ENCODE results near the gene TPCN1. TPM values are rescaled to one million over a fixed set of nuclear protein-coding genes. Genes with fewer than 3 reads are reported as not detected.

TPCN1 gene
- total and polyA plus RNA-seq, 9 donors: 28.0 to 65.6 (median 47.6) TPM

DNA sequence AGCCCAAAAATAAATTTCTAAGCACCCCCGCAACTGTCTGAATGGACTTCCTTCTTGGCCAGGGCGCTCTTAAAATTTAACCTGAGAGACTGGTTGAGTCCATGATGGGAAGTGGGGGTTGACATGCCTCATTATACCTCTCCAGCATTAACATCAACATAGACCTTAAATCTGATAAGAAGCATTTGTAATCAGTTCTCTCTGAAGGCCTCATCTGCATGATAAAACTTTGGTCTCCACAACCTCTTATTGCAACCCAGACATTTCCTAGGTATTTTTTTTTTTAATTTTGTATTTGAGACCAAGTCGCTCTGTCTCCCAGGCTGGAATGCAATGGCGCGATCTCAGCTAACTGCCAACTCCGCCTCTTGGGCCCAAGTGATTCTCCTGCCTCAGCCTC lies 124.1 kb downstream of the TPCN1 start:
- no peaks in the 10 kb centered on the region for H3K27me3 ChIP-seq
- no peak overlapping the region for H3K4me3 ChIP-seq
- H3K36me3 ChIP-seq: no peaks in the 10 kb centered on the region
- DNase-seq: no peak
- 93 to 96% (median 96%) methylated on average over 6 of the region's 6 CpGs for WGBS, 3 donors
- peaks cover 4% of the 10 kb centered on the region for H3K4me1 ChIP-seq (ENCODE audit: insufficient read depth)
- TF ChIP-seq, protein P1, sequence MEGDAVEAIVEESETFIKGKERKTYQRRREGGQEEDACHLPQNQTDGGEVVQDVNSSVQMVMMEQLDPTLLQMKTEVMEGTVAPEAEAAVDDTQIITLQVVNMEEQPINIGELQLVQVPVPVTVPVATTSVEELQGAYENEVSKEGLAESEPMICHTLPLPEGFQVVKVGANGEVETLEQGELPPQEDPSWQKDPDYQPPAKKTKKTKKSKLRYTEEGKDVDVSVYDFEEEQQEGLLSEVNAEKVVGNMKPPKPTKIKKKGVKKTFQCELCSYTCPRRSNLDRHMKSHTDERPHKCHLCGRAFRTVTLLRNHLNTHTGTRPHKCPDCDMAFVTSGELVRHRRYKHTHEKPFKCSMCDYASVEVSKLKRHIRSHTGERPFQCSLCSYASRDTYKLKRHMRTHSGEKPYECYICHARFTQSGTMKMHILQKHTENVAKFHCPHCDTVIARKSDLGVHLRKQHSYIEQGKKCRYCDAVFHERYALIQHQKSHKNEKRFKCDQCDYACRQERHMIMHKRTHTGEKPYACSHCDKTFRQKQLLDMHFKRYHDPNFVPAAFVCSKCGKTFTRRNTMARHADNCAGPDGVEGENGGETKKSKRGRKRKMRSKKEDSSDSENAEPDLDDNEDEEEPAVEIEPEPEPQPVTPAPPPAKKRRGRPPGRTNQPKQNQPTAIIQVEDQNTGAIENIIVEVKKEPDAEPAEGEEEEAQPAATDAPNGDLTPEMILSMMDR (IDR thresholded peaks at IDR 0.05): no peak
- no peak for TF ChIP-seq EP300 (IDR thresholded peaks at IDR 0.05)
- no peak for TF ChIP-seq POLR2A (IDR thresholded peaks at IDR 0.05)
- intact Hi-C loops (cut with DNase I): no loop called here
- no peak overlapping the region for H3K27ac ChIP-seq
- H3K9me3 ChIP-seq: no peaks in the 10 kb centered on the region

DNA sequence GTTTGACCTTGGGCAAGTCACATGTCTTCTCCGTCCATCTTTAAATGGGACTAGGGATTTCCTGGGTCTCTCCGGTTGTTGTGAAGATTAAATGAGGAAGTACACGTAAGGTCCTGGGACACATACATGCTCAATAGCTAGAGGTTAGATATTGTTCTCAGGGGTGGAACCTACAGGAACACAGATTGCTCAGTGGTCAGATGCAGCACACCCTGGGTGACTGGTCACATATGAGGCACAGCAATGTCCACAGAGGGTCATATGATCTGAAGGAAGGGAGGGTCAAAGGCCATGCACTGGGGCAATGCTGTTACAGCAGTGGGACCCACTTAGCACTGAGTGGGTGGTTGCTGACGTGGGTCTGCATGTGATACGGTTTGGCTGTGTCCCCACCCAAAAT lies 125.1 kb downstream of the TPCN1 start:
- no peak for DNase-seq
- Histone ChIP-seq H3K9me3 (no peaks in the 10 kb centered on the region), H3K36me3 (no peaks in the 10 kb centered on the region), H3K27me3 (no peaks in the 10 kb centered on the region), H3K4me3 (no peak overlapping the region), H3K27ac (no peak overlapping the region), H3K4me1 (ENCODE audit: insufficient read depth) (peaks cover 4% of the 10 kb centered on the region)
- TF ChIP-seq EP300 (IDR thresholded peaks at IDR 0.05) (no peak), POLR2A (IDR thresholded peaks at IDR 0.05) (no peak)
- TF ChIP-seq, protein P1 (IDR thresholded peaks at IDR 0.05): no peak
- intact Hi-C loops (cut with DNase I): no loop called here
- 88 to 90% (median 89%) methylated on average over 5 of the region's 5 CpGs for WGBS, 3 donors

DNA sequence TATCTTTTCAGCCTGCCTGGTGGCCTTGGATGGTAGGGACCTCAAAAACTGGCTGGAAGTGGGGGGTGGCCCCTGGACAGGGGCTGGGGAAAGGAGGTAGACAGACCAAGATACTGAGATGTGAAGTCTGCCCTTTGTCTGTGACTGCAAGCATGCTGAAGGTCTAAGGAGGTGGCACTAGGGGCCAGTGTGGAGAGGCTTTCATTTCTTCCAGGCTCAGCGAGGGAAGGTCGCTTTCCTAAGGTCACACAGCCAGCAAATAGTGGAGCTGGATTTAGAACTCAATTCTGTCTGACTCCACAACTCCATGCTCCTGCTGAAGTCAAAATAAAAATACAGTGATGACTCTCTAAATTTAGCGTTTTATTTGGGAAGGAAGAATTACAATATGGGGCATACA lies 125.8 kb downstream of the TPCN1 start:
- H3K27ac ChIP-seq: no peak overlapping the region
- H3K36me3 ChIP-seq: no peaks in the 10 kb centered on the region
- peaks cover 6% of the 10 kb centered on the region for H3K4me1 ChIP-seq (ENCODE audit: insufficient read depth)
- intact Hi-C loops (cut with DNase I): no loop called here
- no peaks in the 10 kb centered on the region for H3K27me3 ChIP-seq
- TF ChIP-seq EP300 (IDR thresholded peaks at IDR 0.05) (no peak), POLR2A (IDR thresholded peaks at IDR 0.05) (no peak)
- no peak for DNase-seq
- H3K9me3 ChIP-seq: no peaks in the 10 kb centered on the region
- H3K4me3 ChIP-seq: no peak overlapping the region
- 80 to 89% (median 86%) methylated on average over 3 of the region's 3 CpGs for WGBS, 3 donors

DNA sequence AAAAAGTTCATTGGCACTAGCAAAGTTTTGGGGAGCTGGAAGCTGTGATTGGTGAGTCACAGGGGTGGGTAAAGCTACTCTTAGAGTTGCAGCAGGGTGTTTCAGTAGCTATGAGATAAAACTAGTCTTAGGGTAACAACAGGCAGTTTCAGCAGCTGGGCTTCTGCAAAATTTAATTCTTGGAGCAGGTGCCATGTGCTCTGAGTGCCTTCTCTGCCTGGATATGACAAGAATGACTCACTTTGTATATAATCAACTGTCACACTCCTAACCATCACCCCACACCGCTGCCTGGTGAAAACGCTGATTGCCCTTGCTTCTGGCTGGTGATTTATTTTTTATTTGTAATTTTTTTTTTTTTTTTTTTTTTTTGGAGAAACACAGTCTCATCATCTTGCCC lies 126.6 kb downstream of the TPCN1 start:
- 78 to 89% (median 83%) methylated on average over 2 of the region's 2 CpGs for WGBS, 3 donors
- Histone ChIP-seq H3K4me1 (ENCODE audit: insufficient read depth) (peaks cover 6% of the 10 kb centered on the region), H3K27ac (no peak overlapping the region), H3K9me3 (no peaks in the 10 kb centered on the region), H3K27me3 (no peaks in the 10 kb centered on the region), H3K4me3 (no peak overlapping the region), H3K36me3 (no peaks in the 10 kb centered on the region)
- intact Hi-C loops (cut with DNase I): no loop called here
- TF ChIP-seq EP300 (IDR thresholded peaks at IDR 0.05): no peak
- no peak for TF ChIP-seq POLR2A (IDR thresholded peaks at IDR 0.05)
- TF ChIP-seq, protein P1 (IDR thresholded peaks at IDR 0.05): no peak
- no peak for DNase-seq

Small RNAs within 50 kb of the gene (microRNA-seq; reads per million reads assigned to microRNA genes)
- 0.16 to 0.38 (median 0.18) reads per million in 3 donors for gene MIR6762

Small RNAs within 50 kb of the gene (small RNA-seq; reads per million reads assigned to genes)
- gene MIR6762 (not detected), gene RF00019 (not detected)

Other genes with a start within 250 kb of the TPCN1 start
- gene OAS2, start 242.9 kb upstream of the TPCN1 start, total RNA-seq: 1 to 10 TPM; 1.4 to 6.2 (median 2.9) TPM
- gene OAS2, start 242.9 kb upstream of the TPCN1 start, polyA plus RNA-seq: 10 to 100 TPM in 1 of 2 donors, 1 to 10 TPM in 1; 5.6 to 57.0 TPM
- gene DTX1, start 164.7 kb upstream of the TPCN1 start, total RNA-seq: 1 to 10 TPM in 4 of 7 donors, under 1 TPM in 3; 0.56 to 5.5 (median 1.5) TPM
- gene DTX1, start 164.7 kb upstream of the TPCN1 start, polyA plus RNA-seq: 1 to 10 TPM; 2.1 to 2.4 TPM
- 1 to 10 TPM in 4 of 7 donors, under 1 TPM in 1, not detected in 2; 0.36 to 5.1 (median 1.3) TPM for gene RASAL1, start 85.7 kb upstream of the TPCN1 start, total RNA-seq
- gene RASAL1, start 85.7 kb upstream of the TPCN1 start, polyA plus RNA-seq: under 1 TPM; 0.05 to 0.42 TPM
- gene CFAP73, start 71.7 kb upstream of the TPCN1 start, total RNA-seq: 10 to 100 TPM in 1 of 7 donors, 1 to 10 TPM in 3, under 1 TPM in 1, not detected in 2; 0.72 to 38.3 (median 1.6) TPM
- gene CFAP73, start 71.7 kb upstream of the TPCN1 start, polyA plus RNA-seq: under 1 TPM in 1 of 2 donors, not detected in 1; 0.15 TPM
- gene DDX54, start 36.0 kb upstream of the TPCN1 start, total RNA-seq: 10 to 100 TPM; 54.0 to 77.5 (median 71.4) TPM
- 10 to 100 TPM; 10.8 to 42.4 TPM for gene DDX54, start 36.0 kb upstream of the TPCN1 start, polyA plus RNA-seq
- 10 to 100 TPM; 13.6 to 19.4 (median 15.4) TPM for gene RITA1, start 35.7 kb upstream of the TPCN1 start, total RNA-seq
- gene RITA1, start 35.7 kb upstream of the TPCN1 start, polyA plus RNA-seq: 10 to 100 TPM in 1 of 2 donors, 1 to 10 TPM in 1; 6.8 to 11.0 TPM
- gene SLC8B1, start 113.6 kb downstream of the TPCN1 start, total RNA-seq: 100 to 1,000 TPM in 3 of 7 donors, 10 to 100 TPM in 4; 36.9 to 117 (median 88.0) TPM
- 10 to 100 TPM; 61.0 to 72.9 TPM for gene SLC8B1, start 113.6 kb downstream of the TPCN1 start, polyA plus RNA-seq
- 100 to 1,000 TPM in 1 of 7 donors, 10 to 100 TPM in 6; 31.5 to 101 (median 81.9) TPM for gene PLBD2, start 137.1 kb downstream of the TPCN1 start, total RNA-seq
- gene PLBD2, start 137.1 kb downstream of the TPCN1 start, polyA plus RNA-seq: 100 to 1,000 TPM in 1 of 2 donors, 10 to 100 TPM in 1; 45.0 to 135 TPM
- gene SDS, start 182.4 kb downstream of the TPCN1 start, total RNA-seq: 10 to 100 TPM in 1 of 7 donors, 1 to 10 TPM in 2, under 1 TPM in 2, not detected in 2; 0.20 to 12.8 (median 1.0) TPM
- gene SDS, start 182.4 kb downstream of the TPCN1 start, polyA plus RNA-seq: 1 to 10 TPM in 1 of 2 donors, under 1 TPM in 1; 0.36 to 1.4 TPM
- 10 to 100 TPM in 1 of 7 donors, 1 to 10 TPM in 6; 1.7 to 19.3 (median 4.5) TPM for gene SDSL, start 200.9 kb downstream of the TPCN1 start, total RNA-seq
- gene SDSL, start 200.9 kb downstream of the TPCN1 start, polyA plus RNA-seq: 1 to 10 TPM in 1 of 2 donors, under 1 TPM in 1; 0.43 to 3.0 TPM

Data from ovary (tissue), 9 donors.